HCT116 (cell line): ENCODE data around the gene WDFY2. TPM values are rescaled to one million over a fixed set of nuclear protein-coding genes. Genes with fewer than 3 reads are reported as not detected.

ENCODE experiments used
- ATAC-seq: fragments of 200-7000 bp; cut with Tn5 transposase; 2 replicates; pipeline ENCODE4 v1.9.1; 2020; ENCODE audit warnings: mild to moderate bottlenecking, moderate library complexity
- BruUV-seq: library from RNA; stranded (reverse); fragments of 400-500 nt; replicated peaks from 2 replicates; lab custom pipeline; 2021; lab: Mats Ljungman, UMichigan
- CTCF ChIA-PET: fragments of 300-600 bp; sonication (Branson Sonifier 250); formaldehyde crosslinking; loops from one replicate; lab custom pipeline; 2021; ENCODE audit warnings: antibody characterized with exemption; lab: Charles Lee
- POLR2A ChIA-PET: fragments of 300-600, 350-600 bp; sonication (Branson Sonifier 250); formaldehyde crosslinking; loops from one replicate; lab custom pipeline; 2021; ENCODE audit warnings: antibody characterized with exemption; lab: Charles Lee
- RAD21 ChIA-PET, 2 experiments: fragments of 300-600 bp; sonication (Branson Sonifier 250); formaldehyde crosslinking; loops; one replicate each; lab custom pipeline; 2023; ENCODE audit warnings: low total read pairs in 2 of 2; ENCODE audit not compliant: uncharacterized antibody in 2 of 2, unreplicated experiment in 2 of 2, low non-redundant PET in 1 of 2; lab: Charles Lee
- DNase-seq: peaks from one replicate; pipeline ENCODE4 v3.0.0-alpha.2; 2010; ENCODE audit warnings: low read depth, low spot score
- H2AFZ ChIP-seq: fragments of 200-600 bp; shearing (Covaris generic), sonication (generic); 2 replicates; pipeline ENCODE4 v1.6.1; 2017; ENCODE audit warnings: low read depth, mixed run types, mixed read lengths, antibody characterized with exemption, low read length; ENCODE audit not compliant: poor library complexity, severe bottlenecking
- H3K27ac ChIP-seq: 2 replicates; pipeline ENCODE4 v1.5.1; 2012; ENCODE audit warnings: low read depth, low read length
- H3K27me3 ChIP-seq: fragments of 200-600 bp; sonication (generic); 2 replicates; pipeline ENCODE4 v1.6.1; 2016; ENCODE audit warnings: mixed run types, low read length, mixed read lengths; ENCODE audit not compliant: insufficient read depth
- H3K36me3 ChIP-seq, 2 experiments: fragments of 200-500 bp in 1 of 2; fragments of 200-600 bp in 1 of 2; sonication (Bioruptor generic) in 1 of 2; sonication (generic) in 1 of 2; 2 replicates each; pipeline versions ENCODE4 v1.5.1 to v1.6.1; 2014 to 2016; ENCODE audit warnings: low read length in 2 of 2, inconsistent platforms in 1 of 2, mixed read lengths in 1 of 2, mixed run types in 1 of 2; ENCODE audit not compliant: insufficient read depth in 2 of 2, control insufficient read depth in 1 of 2
- H3K4me1 ChIP-seq, 2 experiments: fragments of 200-600 bp in 1 of 2; sonication (generic) in 1 of 2; 2 replicates each; pipeline versions ENCODE4 v1.5.1 to v1.6.1; 2012 to 2017; ENCODE audit warnings: low read length in 2 of 2, inconsistent platforms in 1 of 2, mild to moderate bottlenecking in 1 of 2, mixed read lengths in 1 of 2, mixed run types in 1 of 2, moderate library complexity in 1 of 2; ENCODE audit not compliant: insufficient read depth in 2 of 2, control insufficient read depth in 1 of 2
- H3K4me2 ChIP-seq: fragments of 200-600 bp; sonication (generic); 2 replicates; pipeline ENCODE4 v1.6.1; 2017; ENCODE audit warnings: mixed run types, low read length, mixed read lengths
- H3K4me3 ChIP-seq, 2 experiments: fragments of 200-600 bp in 1 of 2; sonication (generic) in 1 of 2; replicated peaks in 1 of 2; 2 replicates each; pipeline ENCODE4 v1.5.1; 2011 to 2016; ENCODE audit warnings: low read length in 2 of 2, control low read depth in 1 of 2, low read depth in 1 of 2, mild to moderate bottlenecking in 1 of 2, mixed read lengths in 1 of 2, mixed run types in 1 of 2
- H3K79me2 ChIP-seq: fragments of 200-600 bp; sonication (generic); 2 replicates; pipeline ENCODE4 v1.6.1; 2017; ENCODE audit warnings: mild to moderate bottlenecking, mixed run types, low read length, moderate library complexity, mixed read lengths; ENCODE audit not compliant: insufficient read depth
- H3K9ac ChIP-seq: fragments of 200-600 bp; sonication (generic); 2 replicates; pipeline ENCODE4 v1.6.1; 2016; ENCODE audit warnings: low read length, mixed read lengths
- H3K9me2 ChIP-seq: fragments of 200-600 bp; sonication (generic), shearing (Covaris generic); 2 replicates; pipeline ENCODE4 v1.6.1; 2017; ENCODE audit warnings: mixed run types, mild to moderate bottlenecking, moderate library complexity; ENCODE audit not compliant: insufficient read depth
- H3K9me3 ChIP-seq, 2 experiments: fragments of 200-500 bp in 1 of 2; fragments of 200-600 bp in 1 of 2; sonication (Bioruptor generic) in 1 of 2; sonication (generic) in 1 of 2; 2 replicates each; pipeline ENCODE4 v1.6.1; 2014 to 2017; ENCODE audit warnings: low read length in 2 of 2, mixed read lengths in 2 of 2, inconsistent platforms in 1 of 2, low read depth in 1 of 2, mild to moderate bottlenecking in 1 of 2, mixed run types in 1 of 2, moderate library complexity in 1 of 2; ENCODE audit not compliant: control insufficient read depth in 1 of 2, insufficient read depth in 1 of 2
- H4K20me1 ChIP-seq: fragments of 200-600 bp; sonication (generic), shearing (Covaris generic); 2 replicates; pipeline ENCODE4 v1.6.1; 2017; ENCODE audit warnings: mixed run types, mild to moderate bottlenecking, moderate library complexity; ENCODE audit not compliant: insufficient read depth
- ATF3 ChIP-seq: IDR thresholded peaks from 2 replicates; pipeline ENCODE4 v1.6.1; 2012
- CBX3 ChIP-seq: IDR thresholded peaks from 2 replicates; pipeline ENCODE4 v1.6.1; 2012; ENCODE audit warnings: low read depth
- CEBPB ChIP-seq: IDR thresholded peaks from 2 replicates; pipeline ENCODE4 v1.6.1; 2012; ENCODE audit warnings: low read depth
- EGR1 ChIP-seq: IDR thresholded peaks from 2 replicates; pipeline ENCODE4 v1.6.1; 2012; ENCODE audit warnings: low read depth
- EZH2 ChIP-seq: fragments of 200-600 bp; sonication (generic); IDR thresholded peaks from 2 replicates; pipeline ENCODE4 v1.6.1; 2017; ENCODE audit warnings: antibody characterized with exemption, mixed run types
- EZH2phosphoT487 ChIP-seq: fragments of 200-600 bp; IDR thresholded peaks from 2 replicates; pipeline ENCODE4 v1.6.1; 2018; ENCODE audit warnings: antibody characterized with exemption, borderline replicate concordance
- POLR2AphosphoS5 ChIP-seq: IDR thresholded peaks from 2 replicates; pipeline ENCODE4 v1.6.1; 2011; ENCODE audit warnings: mild to moderate bottlenecking, low read depth, low read length, moderate library complexity
- RAD21 ChIP-seq: IDR thresholded peaks from 2 replicates; pipeline ENCODE4 v1.6.1; 2012; ENCODE audit warnings: low read depth, mild to moderate bottlenecking
- SIN3A ChIP-seq: IDR thresholded peaks from 2 replicates; pipeline ENCODE4 v1.6.1; 2012; ENCODE audit warnings: low read depth
- SP1 ChIP-seq: IDR thresholded peaks from 2 replicates; pipeline ENCODE4 v1.6.1; 2012; ENCODE audit warnings: low read depth
- SRF ChIP-seq: IDR thresholded peaks from 2 replicates; pipeline ENCODE4 v1.6.1; 2012; ENCODE audit warnings: low read depth
- TCF7L2 ChIP-seq: IDR thresholded peaks from 2 replicates; pipeline ENCODE4 v1.7.0; 2011; ENCODE audit warnings: borderline replicate concordance, inconsistent platforms; ENCODE audit not compliant: insufficient read depth, insufficient read length; ENCODE audit errors: extremely low read depth
- YY1 ChIP-seq: IDR thresholded peaks from 2 replicates; pipeline ENCODE4 v1.6.1; 2011; ENCODE audit warnings: low read length, low read depth, moderate library complexity, mild to moderate bottlenecking; ENCODE audit not compliant: insufficient replicate concordance; ENCODE audit errors: extremely low read depth
- ZFX ChIP-seq: fragments of 450-650 bp; IDR thresholded peaks from 2 replicates; pipeline ENCODE4 v1.6.1; 2017
- intact Hi-C: fragments of 100-400 bp; cut with micrococcal nuclease; formaldehyde crosslinking; loops from 2 replicates; pipeline ENCODE4 v1.10.0; 2022
- total RNA-seq: library from RNA; stranded (reverse); gene quantifications from one replicate; pipeline ENCODE4 v1.2.1, GENCODE V29; 2021; ENCODE audit not compliant: unreplicated experiment
- TF ChIP-seq, protein P1 (sequence below): IDR thresholded peaks from 2 replicates; pipeline ENCODE4 v1.6.1; 2011; ENCODE audit warnings: mild to moderate bottlenecking, low read length, moderate library complexity; ENCODE audit not compliant: insufficient replicate concordance; ENCODE audit errors: extremely low read depth

WDFY2 gene
- total RNA-seq, 1 experiment from 2014 or later, result 6.1 TPM

- Histone ChIP-seq H3K9ac (no peak overlapping the region), H3K27me3 (no peaks in the 10 kb centered on the region), H3K9me3 (no peaks in the 10 kb centered on the region), H3K9me2 (no peaks in the 10 kb centered on the region), H3K79me2 (no peaks in the 10 kb centered on the region), H4K20me1 (no peaks in the 10 kb centered on the region), H3K4me3 (no peak overlapping the region), H3K27ac (no peak overlapping the region)
- DNase-seq, result no peak
- CTCF ChIA-PET, result no interaction called here
- no TSS peak for BruUV-seq
- no peak for TF ChIP-seq YY1
- no peak for TF ChIP-seq ATF3
- TF ChIP-seq SRF, result no peak
- TF ChIP-seq EZH2, result no peak
- no peak for TF ChIP-seq EGR1
- no peak for TF ChIP-seq CBX3
- TF ChIP-seq TCF7L2, result no peak
- no peak for TF ChIP-seq SIN3A
- TF ChIP-seq POLR2AphosphoS5, result no peak
- TF ChIP-seq CEBPB, result no peak
- TF ChIP-seq ZFX, result no peak
- TF ChIP-seq, all 23 proteins: peak for 0
- Histone ChIP-seq H3K36me3 (no peaks in the 10 kb centered on the region), H3K4me2 (no peak overlapping the region), H2AFZ (no peak overlapping the region), H3K4me1 (peaks cover 0 to 7% of the 10 kb centered on the region in 2 experiments; a peak in 2 of 4 replicates)
- intact Hi-C loops, result no loop called here
- ATAC-seq, result no peak
- RAD21 ChIA-PET, result interaction anchor here in 1 of 2 experiments (0.6 kb wide), 1 partner anchor 265 kb away, joined by 5 read pairs; no protein-coding TSS in a partner anchor
- POLR2A ChIA-PET, result no interaction called here
These were observed 27.5 kb upstream of the WDFY2 start for GRCh38 chr13:51556740-51557139.

DNA sequence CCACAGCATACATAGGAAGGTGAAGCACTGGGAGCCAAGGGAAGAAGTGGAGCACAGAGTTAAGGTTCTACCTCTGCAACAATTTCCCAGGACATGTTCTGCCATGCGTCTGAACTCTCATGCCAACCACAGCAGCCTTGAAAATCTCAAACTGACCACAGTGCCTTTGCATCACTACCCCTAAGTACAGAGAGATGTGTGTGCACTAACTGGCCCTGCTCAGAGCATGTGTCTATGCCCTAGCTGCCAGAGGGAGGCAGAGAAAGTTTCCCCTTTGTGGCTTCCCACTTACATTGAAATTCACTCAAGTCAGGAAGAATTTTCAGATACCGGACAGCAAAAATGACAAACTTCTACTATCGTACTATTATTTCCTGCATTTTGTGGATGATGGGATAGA is 26.8 kb upstream of the WDFY2 start:
- POLR2A ChIA-PET, result no interaction called here

More for the DNA sequence above, 26.8 kb upstream of the WDFY2 start:
- ATAC-seq, result no peak
- Histone ChIP-seq H4K20me1 (no peaks in the 10 kb centered on the region), H3K4me3 (no peak overlapping the region), H3K27me3 (no peaks in the 10 kb centered on the region), H3K4me2 (no peak overlapping the region), H3K9me3 (no peaks in the 10 kb centered on the region), H3K9ac (no peak overlapping the region), H3K9me2 (no peaks in the 10 kb centered on the region), H3K36me3 (no peaks in the 10 kb centered on the region), H3K4me1 (peaks cover 0 to 7% of the 10 kb centered on the region in 2 experiments; a peak in 2 of 4 replicates), H3K27ac (no peak overlapping the region), H2AFZ (no peak overlapping the region), H3K79me2 (no peaks in the 10 kb centered on the region)
- TF ChIP-seq EZH2, result no peak
- no peak for TF ChIP-seq EZH2phosphoT487
- TF ChIP-seq TCF7L2, result no peak
- TF ChIP-seq, protein P1, sequence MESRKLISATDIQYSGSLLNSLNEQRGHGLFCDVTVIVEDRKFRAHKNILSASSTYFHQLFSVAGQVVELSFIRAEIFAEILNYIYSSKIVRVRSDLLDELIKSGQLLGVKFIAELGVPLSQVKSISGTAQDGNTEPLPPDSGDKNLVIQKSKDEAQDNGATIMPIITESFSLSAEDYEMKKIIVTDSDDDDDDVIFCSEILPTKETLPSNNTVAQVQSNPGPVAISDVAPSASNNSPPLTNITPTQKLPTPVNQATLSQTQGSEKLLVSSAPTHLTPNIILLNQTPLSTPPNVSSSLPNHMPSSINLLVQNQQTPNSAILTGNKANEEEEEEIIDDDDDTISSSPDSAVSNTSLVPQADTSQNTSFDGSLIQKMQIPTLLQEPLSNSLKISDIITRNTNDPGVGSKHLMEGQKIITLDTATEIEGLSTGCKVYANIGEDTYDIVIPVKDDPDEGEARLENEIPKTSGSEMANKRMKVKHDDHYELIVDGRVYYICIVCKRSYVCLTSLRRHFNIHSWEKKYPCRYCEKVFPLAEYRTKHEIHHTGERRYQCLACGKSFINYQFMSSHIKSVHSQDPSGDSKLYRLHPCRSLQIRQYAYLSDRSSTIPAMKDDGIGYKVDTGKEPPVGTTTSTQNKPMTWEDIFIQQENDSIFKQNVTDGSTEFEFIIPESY, result no peak
- TF ChIP-seq SP1, result no peak
- TF ChIP-seq SIN3A, result no peak
- no peak for TF ChIP-seq RAD21
- CTCF ChIA-PET, result no interaction called here
- BruUV-seq, result no TSS peak
- DNase-seq, result no peak
- RAD21 ChIA-PET, result no interaction called here
- intact Hi-C loops, result no loop called here
